Left lung (tissue), 10 donors: ENCODE data around the gene SLC17A7. TPM values are rescaled to one million over a fixed set of nuclear protein-coding genes. Genes with fewer than 3 reads are reported as not detected.

ENCODE experiments used
- ATAC-seq: fragments of 200-7000 bp; cut with Tn5 transposase; one replicate; pipeline ENCODE4 v1.9.1; 2020; ENCODE audit warnings: moderate library complexity
- DNase-seq, 4 donors: peaks; one replicate each; pipeline ENCODE4 v3.0.0-alpha.2; 2013 to 2020
- H3K27ac ChIP-seq, 2 donors: fragments of 200-600 bp; sonication (generic) in 1 of 2; one replicate each; pipeline versions ENCODE4 v1.5.0 to v1.8.0; 2020 to 2021
- H3K27me3 ChIP-seq, 2 donors: fragments of 200-600 bp; sonication (generic) in 1 of 2; one replicate each; pipeline versions ENCODE4 v1.5.0 to v1.8.0; 2020 to 2021
- H3K36me3 ChIP-seq, 2 donors: fragments of 200-600 bp; sonication (generic) in 1 of 2; one replicate each; pipeline versions ENCODE4 v1.5.0 to v1.8.0; 2020 to 2021
- H3K4me1 ChIP-seq, 2 donors: fragments of 200-600 bp; one replicate each; pipeline ENCODE4 v1.8.0; 2021
- H3K4me3 ChIP-seq, 2 donors: fragments of 200-600 bp; sonication (generic) in 1 of 2; one replicate each; pipeline versions ENCODE4 v1.5.0 to v1.8.0; 2020 to 2021; ENCODE audit warnings: mild to moderate bottlenecking in 1 of 2
- H3K9me3 ChIP-seq, 2 donors: fragments of 200-600 bp; sonication (generic) in 1 of 2; one replicate each; pipeline versions ENCODE4 v1.5.0 to v1.8.0; 2020 to 2021
- intact Hi-C, 2 donors: fragments of 100-400 bp; cut with DNase I; formaldehyde crosslinking; loops; one replicate each; pipeline versions ENCODE4 v1.11.2 to v1.14.2; 2022
- polyA plus RNA-seq, 6 donors: library from polyadenylated mRNA; unstranded; fragments of 120-200 nt; gene quantifications; one replicate each; pipeline ENCODE4 v1.2.1, GENCODE V29; 2013; ENCODE audit not compliant: insufficient read length in 6 of 6
- total RNA-seq, 2 donors: library from RNA; stranded (reverse); fragmentation: NEBNext Ultra II Directional; extraction: Animal tissue kit (Norgen Biotek cat#: 25700); gene quantifications; one replicate each; pipeline ENCODE4 v1.2.1, GENCODE V29; 2021
- TF ChIP-seq, protein P1 (sequence below), 2 donors: fragments of 200-600 bp; sonication (generic) in 1 of 2; IDR thresholded peaks; one replicate each; pipeline versions ENCODE4 v1.5.0 to v1.8.0; 2021; ENCODE audit warnings: antibody characterized with exemption in 2 of 2
- donor health status: DM: no; HTN: yes; CAD: no.
- donor health status: DM: no; HTN: no; CAD: no.

Gene SLC17A7
- total and polyA plus RNA-seq, 8 donors = 0.21 to 0.70 (median 0.33) TPM

DNA sequence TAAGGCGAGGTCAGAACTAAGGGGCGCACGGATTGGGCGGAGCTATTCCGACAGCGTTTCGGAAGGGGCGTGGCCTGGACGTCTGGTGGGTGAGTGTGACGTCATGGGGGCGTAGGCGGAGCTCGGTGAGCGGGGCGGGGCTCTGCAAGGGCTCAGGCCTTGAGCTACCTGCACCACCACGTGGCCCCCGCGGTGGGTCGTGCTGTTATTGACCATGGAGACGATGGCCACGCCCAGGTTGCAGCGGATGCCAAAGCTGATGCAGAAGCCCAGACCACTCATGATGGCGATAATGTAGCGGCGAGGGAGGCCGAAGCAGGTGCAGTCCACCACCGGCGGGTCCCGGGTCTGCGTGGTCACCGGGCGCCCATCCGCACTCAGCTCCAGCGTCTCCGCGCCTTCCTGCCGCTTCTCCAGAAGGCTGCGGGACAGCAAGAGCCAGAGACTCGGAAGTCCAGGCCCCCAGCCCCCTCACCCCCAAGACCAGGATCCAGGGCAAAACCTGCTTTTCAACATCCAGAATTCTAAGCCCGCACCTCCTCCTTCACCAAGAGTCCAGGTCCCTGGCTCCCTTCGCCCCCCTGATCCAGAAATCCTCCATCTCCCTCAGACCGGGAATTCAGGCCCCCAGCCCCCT lies 4.8 kb downstream of the SLC17A7 start:
- peak in 1 of 4 donors; percentile 86 for DNase-seq
- H3K27me3 ChIP-seq = peaks cover 86 to 100% of the 10 kb centered on the region in 2 donors

DNA sequence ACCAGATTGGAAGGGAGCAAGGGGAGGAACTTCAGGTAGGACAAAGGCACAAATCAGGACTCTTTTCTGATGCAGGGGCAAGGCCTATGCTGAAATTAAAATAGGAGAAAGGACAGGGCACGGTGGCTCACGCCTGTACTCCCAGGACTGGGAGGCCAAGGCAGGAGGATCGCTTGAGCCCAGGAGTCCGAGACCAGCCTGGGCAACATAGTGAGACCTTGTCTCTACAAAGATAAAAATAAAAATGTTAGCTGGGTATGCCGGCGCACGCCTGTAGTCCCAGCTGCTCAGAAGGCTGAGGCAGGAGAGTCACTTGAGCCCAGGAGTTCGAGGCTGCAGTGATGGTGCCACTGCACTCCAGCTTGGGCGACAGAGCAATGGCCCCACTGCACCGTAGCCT lies 5.7 kb downstream of the SLC17A7 start:
- Histone ChIP-seq H3K4me3 (no peak overlapping the region), H3K36me3 (no peaks in the 10 kb centered on the region), H3K4me1 (peaks cover 0 to 6% of the 10 kb centered on the region in 2 donors), H3K9me3 (no peaks in the 10 kb centered on the region), H3K27ac (no peak overlapping the region), H3K27me3 (peaks cover 88 to 100% of the 10 kb centered on the region in 2 donors)
- DNase-seq = peak in 1 of 4 donors; percentile 37
- intact Hi-C loops = no loop called here
- TF ChIP-seq, protein P1, sequence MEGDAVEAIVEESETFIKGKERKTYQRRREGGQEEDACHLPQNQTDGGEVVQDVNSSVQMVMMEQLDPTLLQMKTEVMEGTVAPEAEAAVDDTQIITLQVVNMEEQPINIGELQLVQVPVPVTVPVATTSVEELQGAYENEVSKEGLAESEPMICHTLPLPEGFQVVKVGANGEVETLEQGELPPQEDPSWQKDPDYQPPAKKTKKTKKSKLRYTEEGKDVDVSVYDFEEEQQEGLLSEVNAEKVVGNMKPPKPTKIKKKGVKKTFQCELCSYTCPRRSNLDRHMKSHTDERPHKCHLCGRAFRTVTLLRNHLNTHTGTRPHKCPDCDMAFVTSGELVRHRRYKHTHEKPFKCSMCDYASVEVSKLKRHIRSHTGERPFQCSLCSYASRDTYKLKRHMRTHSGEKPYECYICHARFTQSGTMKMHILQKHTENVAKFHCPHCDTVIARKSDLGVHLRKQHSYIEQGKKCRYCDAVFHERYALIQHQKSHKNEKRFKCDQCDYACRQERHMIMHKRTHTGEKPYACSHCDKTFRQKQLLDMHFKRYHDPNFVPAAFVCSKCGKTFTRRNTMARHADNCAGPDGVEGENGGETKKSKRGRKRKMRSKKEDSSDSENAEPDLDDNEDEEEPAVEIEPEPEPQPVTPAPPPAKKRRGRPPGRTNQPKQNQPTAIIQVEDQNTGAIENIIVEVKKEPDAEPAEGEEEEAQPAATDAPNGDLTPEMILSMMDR (IDR thresholded peaks at IDR 0.05) = no peak
- no peak for ATAC-seq

More for the DNA sequence above, 4.8 kb downstream of the SLC17A7 start:
- TF ChIP-seq, protein P1 (IDR thresholded peaks at IDR 0.05) = no peak
- ATAC-seq = no peak
- intact Hi-C loops = no loop called here
- Histone ChIP-seq H3K4me1 (peaks cover 0 to 12% of the 10 kb centered on the region in 2 donors), H3K36me3 (no peaks in the 10 kb centered on the region), H3K27ac (no peak overlapping the region), H3K4me3 (no peak overlapping the region), H3K9me3 (no peaks in the 10 kb centered on the region)

DNA sequence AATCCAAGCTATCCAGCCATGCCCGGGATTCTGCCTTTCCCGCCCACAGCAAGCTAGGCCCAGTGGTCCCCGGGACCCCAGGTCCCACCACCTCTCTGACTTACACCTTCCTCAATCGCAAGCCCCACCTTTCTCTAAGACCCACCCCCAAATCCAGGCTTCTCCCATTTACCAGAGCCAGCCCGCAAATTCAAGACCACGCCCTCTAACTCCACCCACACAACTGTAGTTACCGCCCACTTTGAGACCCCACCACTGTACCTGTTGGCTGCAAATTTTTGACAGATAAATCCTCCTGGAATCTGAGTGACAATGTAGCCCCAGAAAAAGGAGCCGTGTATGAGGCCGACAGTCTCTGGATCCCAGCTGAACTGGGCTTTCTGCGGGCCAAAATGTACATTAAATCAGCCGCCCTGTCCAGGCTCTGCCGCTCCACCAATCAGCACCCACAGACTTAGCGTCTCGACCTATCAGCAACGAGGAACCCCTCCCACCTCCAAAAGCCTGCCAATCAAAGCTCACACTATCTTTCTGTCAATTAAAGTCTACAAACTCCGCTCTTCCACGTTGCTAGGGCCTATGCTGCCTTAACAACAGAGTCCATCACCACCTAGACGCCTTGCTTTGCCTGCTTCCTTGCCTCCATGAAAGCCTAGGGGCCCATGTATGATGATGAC lies 6.3 kb downstream of the SLC17A7 start:
- Histone ChIP-seq H3K27me3 (peaks cover 86 to 100% of the 10 kb centered on the region in 2 donors), H3K36me3 (no peaks in the 10 kb centered on the region), H3K27ac (no peak overlapping the region), H3K9me3 (no peaks in the 10 kb centered on the region), H3K4me3 (no peak overlapping the region), H3K4me1 (peaks cover 0 to 6% of the 10 kb centered on the region in 2 donors)
- intact Hi-C loops = no loop called here
- TF ChIP-seq, protein P1 (IDR thresholded peaks at IDR 0.05) = no peak
- DNase-seq = peak in 1 of 4 donors; percentile 13
- no peak for ATAC-seq

DNA sequence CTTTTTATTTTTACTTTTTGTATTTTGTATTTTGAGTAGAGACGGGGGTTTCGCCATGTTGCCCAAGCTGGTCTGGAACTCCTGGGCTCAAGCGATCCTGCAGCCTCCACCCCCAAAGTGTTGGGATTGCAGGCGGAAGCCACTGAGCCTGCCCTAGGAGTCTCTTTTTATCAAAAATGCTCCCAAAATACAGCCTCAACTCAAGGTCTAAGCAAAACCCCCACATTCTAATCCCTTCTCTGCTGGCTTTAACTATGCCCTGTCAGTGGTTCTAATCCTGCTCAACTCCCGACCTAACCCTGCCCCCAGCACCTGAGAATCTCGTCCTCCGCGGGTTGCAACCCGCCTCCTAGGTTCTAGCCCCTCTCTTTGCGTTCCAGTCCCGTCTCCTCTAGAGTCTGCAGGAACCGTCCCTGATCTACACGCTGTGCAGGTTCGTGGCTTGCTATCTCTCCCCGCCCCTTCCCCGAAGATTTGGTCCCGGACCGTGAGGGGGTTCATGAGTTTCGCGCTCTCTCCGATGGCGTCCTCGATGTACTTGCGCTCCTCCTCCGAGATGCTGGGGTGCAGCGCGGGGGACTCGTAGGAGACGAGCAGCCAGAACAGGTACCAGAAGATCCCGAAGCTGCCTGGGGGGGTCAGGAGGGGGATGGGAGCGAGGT lies 8.0 kb downstream of the SLC17A7 start:
- Histone ChIP-seq H3K9me3 (no peaks in the 10 kb centered on the region), H3K4me3 (no peak overlapping the region), H3K36me3 (no peaks in the 10 kb centered on the region), H3K27ac (no peak overlapping the region), H3K27me3 (peaks cover 77 to 100% of the 10 kb centered on the region in 2 donors), H3K4me1 (peaks cover 0 to 8% of the 10 kb centered on the region in 2 donors)
- TF ChIP-seq, protein P1 (IDR thresholded peaks at IDR 0.05) = no peak
- DNase-seq (peak in 1 of 4 donors; percentile 47), ATAC-seq (no peak)
- intact Hi-C loops = no loop called here
